AG09319 (cell line): ENCODE measurements around the gene DLX5.

ENCODE experiments used
- DNase-seq: peaks from one replicate; pipeline ENCODE4 v3.0.0-alpha.2; 2010; ENCODE audit warnings: low read depth; ENCODE audit errors: extremely low read depth
- CTCF ChIP-seq: IDR thresholded peaks from 2 replicates; pipeline ENCODE4 v1.5.1; 2011; ENCODE audit warnings: low read depth, mild to moderate bottlenecking, inconsistent platforms, low read length, moderate library complexity

The DLX5 gene

GRCh38 chr7:97027427-97028234 is 3.0 kb upstream of the DLX5 start:
- TF ChIP-seq CTCF: peak; percentile 97
- peak; percentile 72 for DNase-seq

GRCh38 chr7:97026715-97027426 is 2.2 kb upstream of the DLX5 start:
- no peak for DNase-seq
- no peak for TF ChIP-seq CTCF

DNA sequence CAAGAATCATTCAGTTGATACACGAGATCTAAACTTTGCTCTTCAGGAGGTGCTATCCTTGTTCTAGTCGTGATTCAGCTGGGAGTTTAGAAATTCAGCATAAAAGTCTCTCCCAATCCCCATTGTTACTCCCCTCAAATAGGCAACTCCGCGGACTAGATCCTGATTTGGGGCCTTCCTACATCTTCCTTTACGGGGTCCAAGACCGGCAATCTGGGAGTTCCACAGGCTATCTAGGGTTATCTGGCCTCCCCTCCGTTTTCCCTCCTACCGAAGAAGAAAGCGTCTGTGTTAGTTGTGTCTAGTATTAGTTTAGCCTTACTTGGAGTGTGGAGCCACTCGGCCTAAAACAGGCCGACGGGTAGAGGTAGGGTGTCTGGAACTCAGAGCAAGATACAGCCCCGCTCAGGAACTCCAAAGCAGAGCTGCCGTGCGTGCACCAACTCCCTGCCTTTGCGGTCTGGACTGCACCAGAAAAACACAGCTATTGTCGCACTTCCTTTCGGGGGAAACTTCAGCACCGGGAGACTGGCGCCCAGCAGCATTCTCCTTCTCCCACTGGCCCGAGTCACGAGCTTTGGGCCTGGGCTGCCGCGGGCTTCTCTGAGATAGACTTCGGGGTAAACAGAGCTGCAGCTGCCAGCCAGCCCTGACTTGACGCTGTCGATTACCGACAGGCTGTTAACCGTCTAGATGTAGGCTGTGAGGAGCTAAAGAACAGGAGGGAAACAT is 1.5 kb upstream of the DLX5 start:
- TF ChIP-seq CTCF: no peak
- no peak for DNase-seq

GRCh38 chr7:97025130-97025499 is 484 bp upstream of the DLX5 start:
- no peak for DNase-seq
- no peak for TF ChIP-seq CTCF

DNA sequence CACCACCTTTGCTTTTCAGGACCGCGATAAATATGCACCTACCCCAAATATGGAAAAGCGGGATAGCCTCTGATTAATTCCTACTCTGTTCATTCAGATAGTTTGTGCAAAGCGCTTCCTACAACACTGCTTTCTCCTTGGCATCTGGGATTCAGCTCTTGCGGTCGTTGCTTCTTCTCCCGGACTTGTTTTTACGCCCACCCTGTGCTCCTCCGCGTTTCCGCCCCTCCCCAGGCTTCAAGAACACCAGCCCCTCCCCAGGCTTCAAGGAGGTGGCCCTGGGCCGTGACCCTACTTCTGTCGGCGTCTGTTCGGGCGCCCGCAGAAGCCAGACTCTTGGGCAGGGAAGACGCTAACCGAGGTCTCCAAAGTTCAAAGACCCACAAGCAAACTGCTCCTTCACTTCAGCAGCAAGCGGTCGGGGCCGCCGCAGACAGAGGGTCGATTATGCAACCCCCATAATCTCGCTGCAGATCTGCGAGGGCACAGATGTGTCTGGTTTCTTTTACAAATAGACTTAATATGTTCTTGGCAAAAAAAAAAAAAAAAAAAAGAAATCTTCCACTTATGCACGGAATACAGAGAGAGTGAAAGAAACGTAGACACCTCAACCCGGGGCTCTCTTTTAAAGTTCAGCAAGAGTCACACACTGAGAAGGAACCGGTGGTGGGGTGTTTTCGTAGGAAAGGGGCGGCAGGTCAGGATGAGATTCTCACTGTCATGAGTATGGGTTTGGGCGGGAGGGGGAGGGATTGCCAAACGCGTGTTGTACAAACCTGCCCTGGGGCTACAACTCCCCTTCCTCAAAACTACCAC is 1.9 kb downstream of the DLX5 start:
- no peak for TF ChIP-seq CTCF
- no peak for DNase-seq

DNA sequence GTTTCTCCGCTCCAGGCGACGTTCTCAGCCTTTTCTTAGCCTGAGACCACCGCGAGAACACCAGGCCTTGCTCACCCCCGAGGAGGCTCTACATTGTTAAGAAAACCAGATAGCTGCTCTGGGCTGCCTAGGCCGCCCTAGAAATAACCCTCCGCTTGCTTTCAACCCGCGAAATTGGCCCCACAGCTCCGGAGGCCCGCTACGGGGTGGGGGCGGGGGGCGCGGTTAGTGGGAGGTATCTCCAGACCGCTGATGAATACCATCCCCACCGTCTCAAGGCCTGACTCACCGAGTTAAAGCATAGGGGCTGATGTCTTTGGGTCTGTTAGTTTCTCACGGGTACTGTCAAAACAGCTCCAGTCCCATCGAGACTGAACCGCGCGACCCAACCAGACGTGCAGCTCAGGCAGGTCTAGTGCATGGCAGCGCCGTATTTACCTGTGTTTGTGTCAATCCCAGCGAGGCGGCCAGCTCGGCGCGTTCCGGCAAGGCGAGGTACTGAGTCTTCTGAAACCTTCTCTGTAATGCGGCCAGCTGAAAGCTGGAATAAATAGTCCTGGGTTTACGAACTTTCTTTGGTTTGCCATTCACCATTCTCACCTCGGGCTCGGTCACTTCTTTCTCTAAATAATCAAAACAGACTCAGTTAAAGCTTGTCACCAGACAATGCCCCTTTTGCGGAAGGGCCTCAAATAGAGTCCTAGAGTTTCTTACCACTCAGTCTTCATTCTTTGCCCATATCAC is 2.7 kb downstream of the DLX5 start:
- no peak for DNase-seq
- TF ChIP-seq CTCF: no peak
